ENCODE measurements around the gene PPP6R3. TPM values are rescaled to one million over a fixed set of nuclear protein-coding genes. Genes with fewer than 3 reads are reported as not detected.

PPP6R3 gene
- total RNA-seq, 1 experiment from 2014 or later: 138 TPM

GRCh38 chr11:68439355-68440065, 21.0 kb upstream of the PPP6R3 start:
- no peak for TF ChIP-seq CTCF (conservative IDR thresholded peaks at IDR 0.05)
- Histone ChIP-seq H4K5ac (ENCODE audit: insufficient read length, low read depth, low read length) (no peak overlapping the region), H3K9me3 (ENCODE audit: control insufficient read depth, low read depth, low read length) (no peaks in the 10 kb centered on the region), H2BK12ac (ENCODE audit: insufficient read length, low read depth, low read length) (no peak overlapping the region), H2AK5ac (ENCODE audit: insufficient read length, low read length) (no peak overlapping the region), H2AFZ (ENCODE audit: low read length) (no peak overlapping the region), H3K9ac (ENCODE audit: extremely low read depth, insufficient read length, low read length) (no peak overlapping the region), H3K4ac (ENCODE audit: low read depth, low read length) (no peak overlapping the region), H2BK20ac (ENCODE audit: low read depth, low read length, poor library complexity, severe bottlenecking) (no peak overlapping the region), H4K20me1 (ENCODE audit: control insufficient read depth, insufficient read depth, insufficient read length) (no peaks in the 10 kb centered on the region), H2BK5ac (ENCODE audit: insufficient read length, low read length) (no peak overlapping the region), H3K27ac (ENCODE audit: insufficient read length, low read depth, low read length) (no peak overlapping the region), H3K23me2 (ENCODE audit: insufficient read length, low read depth, low read length, poor library complexity, severe bottlenecking) (no peaks in the 10 kb centered on the region), H3K79me1 (ENCODE audit: insufficient read depth, low read depth, low read length, poor library complexity, severe bottlenecking) (no peaks in the 10 kb centered on the region), H4K8ac (replicated peaks; ENCODE audit: insufficient read length, low read depth, low read length) (no peak overlapping the region), H3K4me1 (ENCODE audit: insufficient read depth, low read length) (no peaks in the 10 kb centered on the region), H3K27me3 (ENCODE audit: insufficient read depth, low read length) (no peaks in the 10 kb centered on the region), H2BK15ac (ENCODE audit: low read depth, low read length) (no peak overlapping the region), H3K56ac (ENCODE audit: insufficient read length, low read depth, low read length) (no peak overlapping the region), H3K4me2 (ENCODE audit: insufficient read depth, insufficient read length, low read length) (no peak overlapping the region), H3K23ac (ENCODE audit: insufficient read length, low read depth, low read length) (no peak overlapping the region), H4K91ac (ENCODE audit: insufficient read length, low read depth, low read length) (no peak overlapping the region), H3K14ac (ENCODE audit: insufficient read depth, low read length) (no peak overlapping the region; the same call in 1 of the 2 replicates), H3K79me2 (ENCODE audit: insufficient read depth, low read length) (no peaks in the 10 kb centered on the region), H3K18ac (ENCODE audit: insufficient read length, low read depth, low read length) (no peak overlapping the region), H3T11ph (ENCODE audit: low read length) (no peak overlapping the region), H2BK120ac (ENCODE audit: low read depth, low read length, poor library complexity, severe bottlenecking) (no peak overlapping the region)
- Mint-ChIP-seq H3K27ac (peak overlapping the region in 1 of 3 experiments; percentile 66; a peak in 2 of 7 replicates), H3K27me3 (ENCODE audit: low read depth) (no peaks in the 10 kb centered on the region), H3K36me3 (ENCODE audit: insufficient read depth in 1 of 3, low read depth in 3 of 3) (peaks cover 6 to 20% (median 19%) of the 10 kb centered on the region in 3 experiments; a peak in 6 of 7 replicates), H3K9me3 (no peaks in the 10 kb centered on the region), H3K4me3 (peak overlapping the region in 1 of 2 experiments; percentile 16; a peak in 1 of 5 replicates), H3K4me1 (peaks cover 22 to 39% of the 10 kb centered on the region in 2 experiments)
- no CpG with 5 or more reads among the region's 38 CpGs for WGBS (ENCODE audit: extremely low coverage, insufficient read length, low lambda C conversion rate)
- DNase-seq: peak; percentile 70

All from H9 (cell line).